ENCODE results near the gene C19orf73.
A peak's percentile ranks its signal among the peaks of the same experiment; 100 is the strongest.
"Not testable (repeated sequence)": the region's sequence is repeated elsewhere in the genome, so short reads cannot be mapped to it uniquely, and the experiment has no call there.

C19orf73 gene

DNA sequence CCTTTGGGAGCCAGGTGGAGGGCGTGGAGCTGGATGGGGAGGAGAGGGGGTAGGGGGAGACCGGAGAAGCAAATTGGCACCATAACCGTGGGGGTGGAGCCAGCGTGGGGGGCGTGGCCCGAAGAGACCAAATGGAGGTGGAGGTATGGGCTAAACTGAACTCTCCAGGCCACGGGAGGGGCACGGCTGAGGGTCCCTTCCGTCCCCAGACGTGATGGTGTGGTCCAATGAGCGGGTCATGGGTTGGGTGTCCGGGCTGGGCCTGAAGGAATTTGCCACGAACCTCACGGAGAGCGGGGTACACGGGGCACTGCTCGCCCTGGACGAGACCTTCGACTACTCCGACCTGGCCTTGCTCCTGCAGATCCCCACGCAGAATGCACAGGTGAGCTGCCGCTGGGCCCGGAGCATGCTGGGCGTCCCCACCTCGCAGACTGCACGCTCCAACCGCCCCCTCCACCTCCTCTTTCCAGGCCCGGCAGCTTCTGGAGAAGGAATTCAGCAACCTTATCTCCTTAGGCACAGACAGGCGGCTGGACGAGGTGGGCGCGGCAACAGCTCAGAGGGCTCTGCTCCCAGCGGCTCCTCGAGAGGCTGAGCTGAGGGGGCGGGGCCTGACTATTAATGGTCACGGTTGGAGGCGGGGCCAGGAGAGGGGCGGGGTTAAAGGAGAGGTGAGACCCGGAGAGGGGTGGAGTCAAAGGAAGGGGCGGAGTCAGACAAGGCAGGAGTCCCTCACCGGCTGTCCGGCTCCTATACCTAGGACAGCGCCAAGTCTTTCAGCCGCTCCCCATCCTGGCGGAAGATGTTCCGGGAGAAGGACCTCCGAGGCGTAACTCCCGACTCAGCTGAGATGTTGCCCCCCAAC, 30.1 kb upstream of the C19orf73 start:
- Histone ChIP-seq H3K27me3 (ENCODE audit: control insufficient read depth in 5 of 5, insufficient read depth in 4 of 5, low read length in 5 of 5) (peaks cover 0 to 9% (median 0%) of the 10 kb centered on the region in 5 donors), H3K9me3 (ENCODE audit: control insufficient read depth in 5 of 5, low read length in 5 of 5) (no peaks in the 10 kb centered on the region), H3K4me1 (ENCODE audit: control insufficient read depth in 5 of 5, insufficient read depth in 5 of 5, low read length in 5 of 5) (peaks cover 5 to 54% (median 49%) of the 10 kb centered on the region in 5 donors), H3K4me3 (ENCODE audit: low read depth in 1 of 5, low read length in 5 of 5) (peak overlapping the region; percentile 66 to 92 (median 77)), H3K27ac (ENCODE audit: low read depth, low read length) (peak overlapping the region; percentile 55), H3K36me3 (ENCODE audit: control insufficient read depth in 5 of 5, insufficient read depth in 5 of 5, low read length in 5 of 5) (no peaks in the 10 kb centered on the region), H3K9ac (ENCODE audit: low read length in 5 of 5) (peak overlapping the region in 3 of 5 donors; percentile 68 to 78 (median 75))

DNA sequence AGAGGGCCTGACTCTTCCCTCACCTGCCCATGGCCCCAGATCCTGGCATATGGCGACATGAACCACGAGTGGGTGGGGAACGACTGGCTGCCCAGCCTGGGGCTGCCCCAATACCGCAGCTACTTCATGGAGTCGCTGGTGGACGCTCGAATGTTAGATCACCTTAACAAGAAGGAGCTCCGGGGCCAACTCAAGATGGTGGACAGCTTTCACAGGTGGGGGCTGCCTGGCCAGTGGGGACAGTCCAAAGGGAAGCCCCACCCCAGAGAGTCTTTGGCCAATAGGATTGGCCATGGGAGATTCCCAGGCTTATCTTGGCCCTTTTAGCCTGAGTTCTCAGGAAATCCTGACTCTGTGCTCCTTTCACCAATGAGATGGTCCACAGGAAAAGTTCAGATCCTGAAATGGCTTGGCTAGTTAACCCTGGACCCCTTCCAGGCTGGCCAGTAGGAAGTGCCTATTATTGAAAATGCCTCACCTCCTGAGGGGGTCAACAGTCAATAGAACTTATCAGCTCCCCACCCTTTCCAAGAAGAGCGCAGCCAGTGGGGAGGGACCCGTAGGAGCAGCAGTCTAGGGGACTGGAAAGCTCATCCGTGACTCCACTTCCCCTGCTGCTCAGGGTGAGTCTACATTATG, 29.2 kb upstream of the C19orf73 start:
- peaks cover 5 to 55% (median 49%) of the 10 kb centered on the region in 5 donors for H3K4me1 ChIP-seq (ENCODE audit: control insufficient read depth in 5 of 5, insufficient read depth in 5 of 5, low read length in 5 of 5)

DNA sequence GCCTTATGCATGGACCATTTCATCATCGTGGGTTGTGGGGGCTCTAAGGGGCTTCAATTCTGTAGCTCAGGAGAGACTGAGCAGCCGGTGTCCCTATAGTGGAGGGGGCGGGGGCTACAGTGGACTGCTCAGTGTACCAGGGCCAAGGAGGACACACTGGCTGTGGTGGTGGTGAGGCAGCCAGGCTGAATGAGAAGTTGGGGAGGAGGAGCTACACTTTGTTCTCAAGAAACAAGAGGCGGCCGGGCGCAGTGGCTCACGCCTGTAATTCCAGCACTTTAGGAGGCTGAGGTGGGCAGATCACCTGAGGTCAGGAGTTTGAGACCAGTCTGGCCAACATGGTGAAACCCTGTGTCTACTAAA, 27.4 kb upstream of the C19orf73 start:
- not testable (repeated sequence) for H3K27ac ChIP-seq (ENCODE audit: low read depth, low read length); H3K36me3 ChIP-seq (ENCODE audit: control insufficient read depth in 5 of 5, insufficient read depth in 5 of 5, low read length in 5 of 5); H3K9ac ChIP-seq (ENCODE audit: low read length in 5 of 5); H3K9me3 ChIP-seq (ENCODE audit: control insufficient read depth in 5 of 5, low read length in 5 of 5)
- Histone ChIP-seq H3K4me1 (ENCODE audit: control insufficient read depth in 5 of 5, insufficient read depth in 5 of 5, low read length in 5 of 5) (peaks cover 4 to 57% (median 51%) of the 10 kb centered on the region in 5 donors), H3K27me3 (ENCODE audit: control insufficient read depth in 5 of 5, insufficient read depth in 4 of 5, low read length in 5 of 5) (peaks cover 0 to 14% (median 0%) of the 10 kb centered on the region in 5 donors), H3K4me3 (ENCODE audit: low read depth in 1 of 5, low read length in 5 of 5) (peak overlapping the region in 3 of 5 donors; percentile 21 to 39 (median 35))

More for the DNA sequence above, 29.2 kb upstream of the C19orf73 start:
- Histone ChIP-seq H3K9ac (ENCODE audit: low read length in 5 of 5) (peak overlapping the region in 3 of 5 donors; percentile 42 to 66 (median 56)), H3K9me3 (ENCODE audit: control insufficient read depth in 5 of 5, low read length in 5 of 5) (no peaks in the 10 kb centered on the region), H3K4me3 (ENCODE audit: low read depth in 1 of 5, low read length in 5 of 5) (peak overlapping the region in 4 of 5 donors; percentile 44 to 80 (median 76)), H3K27me3 (ENCODE audit: control insufficient read depth in 5 of 5, insufficient read depth in 4 of 5, low read length in 5 of 5) (peaks cover 0 to 9% (median 0%) of the 10 kb centered on the region in 5 donors), H3K36me3 (ENCODE audit: control insufficient read depth in 5 of 5, insufficient read depth in 5 of 5, low read length in 5 of 5) (no peaks in the 10 kb centered on the region), H3K27ac (ENCODE audit: low read depth, low read length) (peak overlapping the region; percentile 55)

DNA sequence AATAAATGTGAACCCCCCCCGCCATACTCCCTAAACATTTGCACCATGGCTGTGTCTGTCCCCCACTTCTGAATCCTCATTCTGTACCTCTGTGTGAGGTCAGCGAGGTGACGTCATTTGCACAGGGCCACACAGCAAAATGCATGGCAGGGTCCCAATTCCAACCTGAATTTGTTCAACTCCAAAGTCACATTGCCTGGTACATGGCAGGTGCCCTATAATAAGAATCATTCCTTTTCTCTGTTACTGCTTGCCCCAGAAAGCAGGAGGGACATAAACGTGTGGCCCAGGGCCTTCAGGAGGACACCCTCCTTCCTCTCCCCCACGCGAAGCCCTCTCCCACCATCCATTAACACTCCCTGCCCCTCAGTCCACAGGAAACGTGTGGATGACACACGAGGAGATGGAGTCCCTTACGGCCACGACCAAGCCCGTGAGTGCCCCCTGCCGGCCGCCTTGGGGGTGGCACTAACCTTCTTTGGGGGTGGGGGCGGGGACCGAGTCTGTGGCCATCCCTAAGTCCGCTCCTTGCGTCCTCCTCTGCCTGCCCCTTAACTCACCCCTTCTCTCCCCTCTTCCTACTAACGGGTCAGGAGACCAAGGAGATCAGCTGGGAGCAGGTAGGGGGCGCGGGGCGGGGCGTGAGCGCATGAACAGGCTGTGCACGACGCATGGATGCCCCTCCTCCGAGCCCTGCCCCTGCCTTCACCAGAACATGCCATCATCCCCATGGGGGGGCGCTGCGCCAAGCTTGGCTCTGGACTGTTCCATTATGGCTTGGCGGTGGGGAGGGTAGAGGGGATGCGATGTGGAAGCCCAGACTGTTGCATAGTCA, 26.8 kb upstream of the C19orf73 start:
- Histone ChIP-seq H3K27ac (ENCODE audit: low read depth, low read length) (no peak overlapping the region), H3K36me3 (ENCODE audit: control insufficient read depth in 5 of 5, insufficient read depth in 5 of 5, low read length in 5 of 5) (no peaks in the 10 kb centered on the region), H3K27me3 (ENCODE audit: control insufficient read depth in 5 of 5, insufficient read depth in 4 of 5, low read length in 5 of 5) (peaks cover 0 to 14% (median 0%) of the 10 kb centered on the region in 5 donors), H3K4me3 (ENCODE audit: low read depth in 1 of 5, low read length in 5 of 5) (peak overlapping the region; percentile 21 to 40 (median 35)), H3K4me1 (ENCODE audit: control insufficient read depth in 5 of 5, insufficient read depth in 5 of 5, low read length in 5 of 5) (peaks cover 2 to 51% (median 45%) of the 10 kb centered on the region in 5 donors), H3K9me3 (ENCODE audit: control insufficient read depth in 5 of 5, low read length in 5 of 5) (no peaks in the 10 kb centered on the region), H3K9ac (ENCODE audit: low read length in 5 of 5) (no peak overlapping the region)

DNA sequence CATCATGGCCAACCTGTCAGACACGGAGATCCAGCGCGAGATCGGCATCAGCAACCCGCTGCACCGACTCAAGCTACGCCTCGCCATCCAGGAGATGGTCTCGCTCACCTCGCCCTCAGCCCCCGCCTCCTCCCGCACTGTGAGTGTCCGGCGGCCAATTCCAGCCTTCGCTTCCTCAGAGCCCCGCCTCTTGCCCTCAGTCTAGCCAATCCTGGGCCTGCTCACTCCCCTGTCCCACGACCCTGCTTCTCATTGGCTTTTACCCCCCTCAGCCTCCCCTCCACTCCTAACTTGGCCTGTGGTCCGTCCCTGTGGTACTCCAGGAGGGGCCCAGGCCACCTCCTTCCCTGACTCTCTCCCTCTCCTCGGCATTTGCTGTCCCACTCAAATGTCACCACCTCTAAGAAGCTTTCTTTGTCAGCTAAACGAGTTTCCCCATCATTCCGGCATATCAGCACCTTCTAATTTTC, 24.0 kb upstream of the C19orf73 start:
- no peak overlapping the region for H3K27ac ChIP-seq (ENCODE audit: low read depth, low read length)
- peaks cover 0 to 24% (median 19%) of the 10 kb centered on the region in 5 donors for H3K4me1 ChIP-seq (ENCODE audit: control insufficient read depth in 5 of 5, insufficient read depth in 5 of 5, low read length in 5 of 5)
- peak overlapping the region; percentile 54 to 69 (median 67) for H3K4me3 ChIP-seq (ENCODE audit: low read depth in 1 of 5, low read length in 5 of 5)
- H3K9me3 ChIP-seq (ENCODE audit: control insufficient read depth in 5 of 5, low read length in 5 of 5) = no peaks in the 10 kb centered on the region
- H3K27me3 ChIP-seq (ENCODE audit: control insufficient read depth in 5 of 5, insufficient read depth in 4 of 5, low read length in 5 of 5) = peaks cover 0 to 7% (median 0%) of the 10 kb centered on the region in 5 donors
- no peaks in the 10 kb centered on the region for H3K36me3 ChIP-seq (ENCODE audit: control insufficient read depth in 5 of 5, insufficient read depth in 5 of 5, low read length in 5 of 5)
- peak overlapping the region in 1 of 5 donors; percentile 37 for H3K9ac ChIP-seq (ENCODE audit: low read length in 5 of 5)

DNA sequence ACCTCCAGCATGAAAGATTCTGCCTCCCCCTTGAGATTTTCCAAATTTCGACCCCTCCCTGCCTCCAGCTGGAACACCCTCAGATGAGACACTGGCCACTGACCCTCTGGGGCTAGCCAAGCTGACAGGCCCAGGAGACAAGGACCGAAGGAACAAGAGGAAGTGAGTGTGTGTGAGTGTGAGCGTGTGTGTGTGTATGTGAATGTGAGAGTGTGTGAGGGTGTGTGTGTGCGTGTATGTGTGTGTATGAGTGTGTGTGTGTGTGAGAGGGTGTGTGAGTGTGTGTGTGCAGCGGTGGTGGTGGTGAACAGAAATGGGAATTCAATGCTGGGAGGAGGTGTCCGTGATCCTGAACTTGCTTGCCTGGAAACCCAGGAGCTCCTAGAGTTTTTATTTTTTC, 22.4 kb upstream of the C19orf73 start:
- H3K4me1 ChIP-seq (ENCODE audit: control insufficient read depth in 5 of 5, insufficient read depth in 5 of 5, low read length in 5 of 5) = peaks cover 1 to 19% (median 17%) of the 10 kb centered on the region in 5 donors
- no peak overlapping the region for H3K9ac ChIP-seq (ENCODE audit: low read length in 5 of 5)
- no peaks in the 10 kb centered on the region for H3K36me3 ChIP-seq (ENCODE audit: control insufficient read depth in 5 of 5, insufficient read depth in 5 of 5, low read length in 5 of 5)
- peaks cover 0 to 7% (median 5%) of the 10 kb centered on the region in 5 donors for H3K27me3 ChIP-seq (ENCODE audit: control insufficient read depth in 5 of 5, insufficient read depth in 4 of 5, low read length in 5 of 5)
- H3K4me3 ChIP-seq (ENCODE audit: low read depth in 1 of 5, low read length in 5 of 5) = no peak overlapping the region
- H3K27ac ChIP-seq (ENCODE audit: low read depth, low read length) = no peak overlapping the region
- H3K9me3 ChIP-seq (ENCODE audit: control insufficient read depth in 5 of 5, low read length in 5 of 5) = no peaks in the 10 kb centered on the region

DNA sequence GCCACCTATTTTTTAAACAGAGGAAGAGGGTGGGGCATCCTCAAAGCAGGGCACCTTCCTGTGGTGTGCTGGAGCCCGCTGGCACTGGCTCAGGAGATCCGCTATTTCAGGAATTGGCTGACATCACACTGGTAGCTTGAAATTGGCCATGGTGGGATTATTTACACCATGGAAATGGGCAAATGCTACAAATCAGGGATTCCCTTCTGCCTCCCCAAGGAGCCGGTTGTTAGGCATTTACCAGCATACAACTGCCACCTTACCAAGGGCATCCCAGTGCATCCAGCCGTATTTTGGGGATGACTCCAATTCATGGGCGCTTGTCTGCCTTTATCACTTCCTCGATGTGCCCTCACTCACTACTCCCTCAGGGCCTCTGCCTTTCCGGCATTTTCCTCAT, 22.0 kb upstream of the C19orf73 start:
- Histone ChIP-seq H3K4me3 (ENCODE audit: low read depth in 1 of 5, low read length in 5 of 5) (no peak overlapping the region), H3K27ac (ENCODE audit: low read depth, low read length) (no peak overlapping the region), H3K9ac (ENCODE audit: low read length in 5 of 5) (no peak overlapping the region), H3K9me3 (ENCODE audit: control insufficient read depth in 5 of 5, low read length in 5 of 5) (no peaks in the 10 kb centered on the region), H3K36me3 (ENCODE audit: control insufficient read depth in 5 of 5, insufficient read depth in 5 of 5, low read length in 5 of 5) (no peaks in the 10 kb centered on the region), H3K4me1 (ENCODE audit: control insufficient read depth in 5 of 5, insufficient read depth in 5 of 5, low read length in 5 of 5) (peaks cover 1 to 15% (median 14%) of the 10 kb centered on the region in 5 donors), H3K27me3 (ENCODE audit: control insufficient read depth in 5 of 5, insufficient read depth in 4 of 5, low read length in 5 of 5) (peaks cover 2 to 9% (median 5%) of the 10 kb centered on the region in 5 donors)

DNA sequence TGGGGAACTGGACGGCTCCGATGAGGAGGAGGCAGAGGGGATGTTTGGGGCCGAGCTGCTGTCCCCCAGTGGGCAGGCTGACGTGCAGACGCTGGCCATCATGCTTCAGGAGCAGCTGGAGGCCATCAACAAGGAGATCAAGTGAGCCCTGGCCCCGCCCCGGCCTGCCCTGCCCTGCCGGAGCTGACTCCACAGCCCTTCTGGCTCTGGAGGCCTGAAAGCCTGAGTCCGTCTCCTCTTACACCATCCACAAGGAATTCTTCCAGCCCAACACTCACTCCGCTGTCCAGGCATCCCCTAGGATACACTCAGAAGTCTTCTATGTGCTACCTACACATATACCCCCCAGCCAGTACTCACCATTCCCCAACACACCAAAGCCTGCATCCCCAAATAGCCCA, 17.8 kb upstream of the C19orf73 start:
- Histone ChIP-seq H3K9me3 (ENCODE audit: control insufficient read depth in 5 of 5, low read length in 5 of 5) (no peaks in the 10 kb centered on the region), H3K27ac (ENCODE audit: low read depth, low read length) (no peak overlapping the region), H3K4me1 (ENCODE audit: control insufficient read depth in 5 of 5, insufficient read depth in 5 of 5, low read length in 5 of 5) (peaks cover 1 to 14% (median 11%) of the 10 kb centered on the region in 5 donors), H3K27me3 (ENCODE audit: control insufficient read depth in 5 of 5, insufficient read depth in 4 of 5, low read length in 5 of 5) (peaks cover 7 to 25% (median 17%) of the 10 kb centered on the region in 5 donors), H3K9ac (ENCODE audit: low read length in 5 of 5) (peak overlapping the region in 1 of 5 donors; percentile 0), H3K4me3 (ENCODE audit: low read depth in 1 of 5, low read length in 5 of 5) (no peak overlapping the region), H3K36me3 (ENCODE audit: control insufficient read depth in 5 of 5, insufficient read depth in 5 of 5, low read length in 5 of 5) (no peaks in the 10 kb centered on the region)

DNA sequence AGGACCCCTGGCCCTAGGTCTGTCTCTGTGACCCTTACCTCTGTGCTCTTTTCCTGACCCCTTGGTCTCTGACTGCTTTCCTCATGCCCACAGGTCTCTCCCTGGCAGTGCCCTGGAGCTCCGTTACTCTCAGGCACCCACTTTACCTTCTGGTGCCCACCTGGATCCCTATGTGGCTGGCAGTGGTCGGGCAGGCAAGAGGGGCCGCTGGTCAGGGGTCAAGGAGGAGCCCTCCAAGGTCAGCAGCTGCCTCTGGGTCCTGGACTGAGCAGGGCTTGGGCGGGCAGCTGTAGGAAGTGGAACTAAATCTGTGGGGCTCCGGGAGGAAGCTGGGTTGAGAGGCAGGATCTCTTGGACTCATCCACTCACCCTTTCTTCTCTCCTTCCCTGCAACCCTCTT, 16.7 kb upstream of the C19orf73 start:
- no peaks in the 10 kb centered on the region for H3K36me3 ChIP-seq (ENCODE audit: control insufficient read depth in 5 of 5, insufficient read depth in 5 of 5, low read length in 5 of 5)
- H3K9me3 ChIP-seq (ENCODE audit: control insufficient read depth in 5 of 5, low read length in 5 of 5) = no peaks in the 10 kb centered on the region
- H3K9ac ChIP-seq (ENCODE audit: low read length in 5 of 5) = no peak overlapping the region
- H3K27me3 ChIP-seq (ENCODE audit: control insufficient read depth in 5 of 5, insufficient read depth in 4 of 5, low read length in 5 of 5) = peaks cover 7 to 25% (median 17%) of the 10 kb centered on the region in 5 donors
- no peak overlapping the region for H3K27ac ChIP-seq (ENCODE audit: low read depth, low read length)
- H3K4me3 ChIP-seq (ENCODE audit: low read depth in 1 of 5, low read length in 5 of 5) = no peak overlapping the region
- H3K4me1 ChIP-seq (ENCODE audit: control insufficient read depth in 5 of 5, insufficient read depth in 5 of 5, low read length in 5 of 5) = peaks cover 1 to 14% (median 11%) of the 10 kb centered on the region in 5 donors

Measured in subcutaneous abdominal adipose tissue (tissue), 5 donors.